ENCODE results near the gene TTLL10.

GRCh38 chr1:1183221-1183747 is 9.6 kb downstream of the TTLL10 start:
- TF ChIP-seq RNF2 (IDR thresholded peaks at IDR 0.05; ENCODE audit: borderline replicate concordance, low read depth): no peak
- no peak for TF ChIP-seq RCOR1 (IDR thresholded peaks at IDR 0.05; ENCODE audit: low read depth, low read length)
